Stimulated activated CD4-positive, alpha-beta T cell treated with anti-CD3 and anti-CD28 coated beads, Interleukin-12 subunit alpha, Interleukin-12 subunit beta, amount 100 ng/mL, for 48 hours (primary cell): ENCODE data around the gene FTCD.
"Not testable (repeated sequence)": the region's sequence is repeated elsewhere in the genome, so short reads cannot be mapped to it uniquely, and the experiment has no call there.

ENCODE experiments used
- DNase-seq, 3 donors: peaks; one replicate each; pipeline ENCODE4 v3.0.0-alpha.2; 2020; ENCODE audit warnings: low read depth in 2 of 3, low spot score in 1 of 3

FTCD gene

GRCh38 chr21:46111857-46112724, 43.3 kb downstream of the FTCD start:
- DNase-seq = no peak

DNA sequence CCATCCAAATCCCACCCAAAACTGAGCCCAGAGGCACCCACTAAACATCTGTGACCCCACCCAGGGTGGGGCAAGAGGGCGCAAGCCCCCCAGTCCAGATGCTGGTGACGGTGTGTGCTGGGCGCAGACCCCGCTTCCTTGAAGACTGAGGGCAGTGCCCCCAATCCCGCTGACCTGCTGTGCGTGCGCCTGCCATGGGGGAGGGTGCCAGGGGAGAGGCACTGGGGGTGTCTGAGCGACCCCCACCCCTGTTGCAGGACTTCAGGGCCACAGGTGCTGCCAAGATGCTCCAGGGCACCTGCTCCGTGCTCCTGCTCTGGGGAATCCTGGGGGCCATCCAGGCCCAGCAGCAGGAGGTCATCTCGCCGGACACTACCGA, 44.2 kb downstream of the FTCD start:
- no peak for DNase-seq

DNA sequence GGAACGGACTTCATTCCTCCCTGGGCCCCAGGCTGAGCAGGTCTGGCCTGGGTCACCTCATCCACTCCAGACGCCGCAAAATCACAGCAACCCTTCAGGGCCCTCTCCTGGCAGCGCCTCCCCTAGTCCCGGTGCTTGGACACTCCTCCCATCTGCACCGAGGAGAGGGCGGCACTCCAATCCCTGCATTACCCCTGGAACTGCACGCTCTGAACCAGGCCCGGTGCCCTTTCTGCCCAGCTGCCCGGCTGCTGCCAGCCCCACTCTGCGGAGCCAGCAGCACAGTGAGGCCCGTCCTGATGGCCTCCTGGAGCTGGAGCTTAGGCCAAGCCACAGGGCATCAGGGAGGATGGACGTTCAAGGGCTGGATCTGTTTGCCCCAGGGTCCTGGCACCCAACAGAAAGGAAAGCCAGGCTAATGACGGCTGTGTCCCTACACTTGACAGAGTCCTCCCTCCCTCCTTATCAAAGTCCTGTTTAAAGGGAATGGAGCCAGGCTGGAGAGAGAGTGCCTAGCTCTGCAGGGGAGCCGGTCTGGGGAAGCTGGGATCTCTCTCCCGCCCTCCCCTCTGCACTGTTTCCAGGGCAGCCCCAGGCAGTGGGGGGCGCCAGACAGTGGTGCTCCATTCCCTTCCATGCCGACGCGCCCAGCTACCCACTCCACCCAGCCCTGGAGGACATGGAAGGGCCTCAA, 44.7 kb downstream of the FTCD start:
- no peak for DNase-seq

DNA sequence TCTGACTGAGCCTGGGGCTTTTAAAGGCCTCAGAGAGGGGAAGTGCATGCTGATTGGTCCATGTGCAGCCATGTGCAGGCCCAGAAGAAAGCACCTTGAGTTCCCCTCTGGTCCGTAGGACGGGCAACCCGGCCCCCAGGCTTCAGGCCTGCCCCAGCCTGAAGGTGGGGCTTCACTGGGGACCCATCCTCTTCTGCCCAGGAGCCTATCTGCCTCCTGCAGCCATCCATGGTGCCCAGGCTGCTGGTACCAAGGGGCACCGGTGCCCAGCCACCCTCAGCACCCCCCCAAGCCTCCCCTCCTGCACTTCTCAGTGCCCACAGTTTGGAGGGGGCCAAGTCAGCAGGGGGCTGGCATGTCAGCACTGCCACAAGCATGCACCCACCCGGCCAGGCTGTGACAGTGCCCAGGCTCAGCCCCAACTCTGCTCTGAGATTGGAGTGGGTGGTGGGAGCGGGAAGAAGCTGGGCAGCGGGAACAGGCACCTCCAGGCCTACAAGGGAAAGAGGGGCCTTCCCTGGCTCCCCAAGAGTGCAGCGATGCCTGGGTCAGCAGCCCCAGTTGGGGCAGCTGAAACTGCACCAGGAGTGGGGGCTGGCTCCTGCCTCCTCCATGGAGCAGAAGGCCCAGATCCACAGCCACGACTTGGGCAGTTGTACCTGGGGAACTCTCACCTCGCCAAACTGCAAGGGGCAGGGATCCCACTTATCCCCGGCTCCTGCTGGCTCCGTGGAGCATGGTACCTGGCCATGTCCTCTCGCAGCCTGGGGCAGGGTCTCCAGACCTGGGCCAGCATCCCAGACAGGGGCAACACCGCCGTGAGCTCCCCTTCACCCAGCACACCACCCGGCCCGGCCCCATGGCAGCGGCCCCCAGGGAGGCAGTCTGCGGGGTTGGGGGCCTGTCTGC, 45.8 kb downstream of the FTCD start:
- DNase-seq = no peak

DNA sequence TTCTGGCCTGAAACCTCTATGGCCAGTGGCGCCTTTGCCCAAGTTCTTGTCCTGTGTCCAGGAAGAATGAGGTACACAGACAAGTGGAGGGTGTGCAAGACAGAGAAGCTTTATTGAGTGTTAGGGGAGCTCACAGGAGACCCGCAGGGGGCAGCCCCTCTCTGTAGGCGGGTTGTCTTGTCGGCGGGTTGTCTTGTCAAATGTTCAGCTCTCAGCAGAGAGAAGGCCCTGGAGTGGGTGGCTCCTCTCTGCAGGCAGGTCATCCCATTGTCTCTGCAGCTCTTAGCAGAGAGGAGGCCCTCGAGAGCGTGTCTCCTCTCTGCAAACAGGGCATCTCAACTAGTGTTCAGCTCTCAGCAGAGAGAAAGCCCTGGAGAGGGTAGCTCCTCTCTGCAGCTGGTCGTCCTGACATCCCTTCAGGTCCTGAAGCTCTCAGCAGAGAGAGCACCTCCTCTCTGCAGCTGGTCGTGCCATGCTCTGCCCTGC, 46.5 kb downstream of the FTCD start:
- no peak for DNase-seq

DNA sequence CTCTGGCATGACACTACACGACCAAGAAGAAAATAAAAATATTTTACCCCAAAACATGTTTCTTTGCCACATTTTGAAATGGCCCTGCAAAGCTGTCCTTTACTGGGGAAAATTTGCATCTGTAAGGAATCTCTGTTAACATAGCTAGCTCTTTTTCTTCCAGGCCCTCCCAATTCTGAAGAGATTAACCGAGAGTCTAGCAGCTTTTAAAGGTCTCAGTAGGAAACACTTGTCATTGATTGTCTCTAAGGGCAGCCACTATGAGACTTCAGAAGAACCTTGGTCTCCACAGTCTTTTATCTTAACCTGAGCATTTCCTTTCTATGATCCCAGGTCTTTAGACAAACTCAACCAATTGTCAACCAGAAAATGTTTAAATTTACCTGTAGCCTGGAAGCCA, 48.0 kb downstream of the FTCD start:
- not testable (repeated sequence) for DNase-seq

DNA sequence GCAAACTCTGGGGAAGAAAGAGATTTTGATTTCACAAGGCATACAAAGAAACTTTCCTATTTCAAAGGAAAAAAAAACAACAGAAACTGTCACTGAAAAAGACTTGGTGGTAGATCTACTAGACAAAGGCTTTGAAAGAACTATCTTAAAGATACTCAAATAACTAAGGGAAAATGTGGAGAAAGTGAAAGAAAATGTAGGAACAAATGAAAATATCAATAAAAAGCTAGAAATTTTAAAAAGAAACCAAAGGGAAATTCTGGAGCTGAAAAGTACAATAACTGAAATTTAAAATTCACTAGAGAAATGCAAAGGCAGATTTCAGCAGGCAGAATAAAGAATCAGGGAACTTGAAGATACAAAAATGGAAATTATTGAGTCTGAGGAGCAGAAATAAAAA, 51.3 kb downstream of the FTCD start:
- no peak for DNase-seq

DNA sequence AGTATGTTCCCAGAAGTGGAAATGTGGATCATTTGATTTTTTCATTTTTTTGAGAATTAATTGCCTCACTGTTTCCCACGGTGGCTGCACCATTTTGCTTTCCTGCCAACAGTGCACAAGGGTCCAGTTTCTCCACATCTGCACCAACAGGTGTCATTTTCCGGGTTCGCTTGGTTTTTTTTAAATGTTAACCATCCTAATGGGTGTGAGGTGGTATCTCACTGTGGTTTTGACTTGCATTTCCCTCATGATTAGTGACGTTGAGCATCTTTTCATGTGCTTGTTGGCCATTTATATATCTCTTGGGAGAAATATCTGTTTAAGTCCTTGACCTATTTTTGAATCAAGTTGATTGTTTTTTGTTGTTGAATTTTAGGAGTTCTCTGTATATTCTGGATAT, 54.5 kb downstream of the FTCD start:
- DNase-seq = no peak

DNA sequence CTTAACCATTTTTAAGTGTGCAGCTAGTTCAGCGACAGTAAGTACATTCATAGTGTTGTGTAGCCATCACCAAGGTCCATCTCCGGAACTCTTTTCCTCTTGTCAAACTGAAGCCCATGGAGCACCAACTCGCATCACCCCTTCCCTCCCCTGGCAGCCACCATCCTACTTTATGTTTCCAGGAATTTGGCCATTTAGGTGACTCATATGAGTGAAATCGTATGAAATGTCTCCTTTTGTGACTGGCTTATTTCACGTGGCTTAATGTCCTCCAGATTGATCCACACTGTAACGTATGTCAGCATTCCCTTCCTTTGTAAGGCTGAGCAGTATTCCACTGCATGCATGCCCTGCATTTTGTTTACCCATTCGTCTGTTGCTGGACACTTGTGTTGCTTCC, 55.0 kb downstream of the FTCD start:
- no peak for DNase-seq

DNA sequence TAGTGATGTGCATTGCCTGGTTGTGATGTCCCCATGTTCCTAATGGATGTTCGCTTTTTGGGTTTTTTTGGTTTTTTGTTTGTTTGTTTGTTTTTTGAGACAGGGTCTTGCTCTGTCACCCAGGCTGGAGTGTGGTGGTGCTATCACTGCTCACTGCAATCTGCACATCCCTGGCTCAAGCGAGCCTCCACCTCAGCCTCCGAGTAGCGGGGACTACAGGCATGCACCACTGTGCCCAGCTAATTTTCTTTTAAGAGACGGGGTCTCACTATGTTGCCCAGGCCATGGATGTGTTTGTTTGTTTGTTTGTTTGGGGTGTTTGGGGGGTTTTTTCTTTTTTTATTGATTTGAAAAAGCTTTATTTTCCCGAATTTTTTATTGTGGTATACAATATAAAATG, 55.4 kb downstream of the FTCD start:
- no peak for DNase-seq

- DNase-seq = no peak
These were observed 55.9 kb downstream of the FTCD start for GRCh38 chr21:46099476-46099875.

- no peak for DNase-seq
These were observed 56.9 kb downstream of the FTCD start for GRCh38 chr21:46098303-46099141.

GRCh38 chr21:46097336-46098293, 57.8 kb downstream of the FTCD start, which contains the start of gene COL6A2:
TSS of gene COL6A2 (plus strand) at chr21:46098112.
- DNase-seq = peak; percentile 5 to 41 (median 34)

DNA sequence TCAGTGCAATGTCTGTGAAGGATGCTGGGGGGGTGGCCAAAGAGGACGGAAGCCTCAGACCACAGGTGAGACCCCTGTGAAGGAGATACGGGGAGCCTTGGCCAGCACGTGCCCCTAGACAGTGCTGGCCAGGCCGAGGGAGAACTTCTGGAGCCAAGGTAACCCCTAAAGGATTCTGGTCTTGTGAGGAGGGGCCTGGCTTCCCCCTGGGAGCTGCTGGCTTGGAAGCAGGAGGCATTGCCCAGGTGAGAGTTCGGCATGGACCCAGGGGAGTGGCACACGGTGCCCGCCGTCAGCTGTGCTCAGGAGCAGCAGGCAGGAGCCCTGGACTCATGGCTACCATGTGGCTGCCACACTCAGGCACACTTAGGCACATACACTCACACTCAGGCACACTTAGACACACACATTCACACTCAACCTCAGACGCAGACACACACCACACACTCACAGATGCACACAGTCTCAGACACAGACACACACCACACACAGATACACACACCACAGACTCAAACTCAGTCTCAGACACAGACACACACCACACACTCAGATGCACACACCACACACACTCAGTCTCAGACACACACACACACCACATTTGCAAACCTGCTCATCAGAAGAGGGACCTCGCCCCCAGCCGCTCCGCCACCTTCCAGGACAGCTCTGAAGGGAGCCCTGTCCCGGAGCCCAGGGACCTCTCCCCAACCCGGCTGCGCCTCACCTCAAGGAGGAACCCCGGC, 58.6 kb downstream of the FTCD start:
- DNase-seq = no peak

DNA sequence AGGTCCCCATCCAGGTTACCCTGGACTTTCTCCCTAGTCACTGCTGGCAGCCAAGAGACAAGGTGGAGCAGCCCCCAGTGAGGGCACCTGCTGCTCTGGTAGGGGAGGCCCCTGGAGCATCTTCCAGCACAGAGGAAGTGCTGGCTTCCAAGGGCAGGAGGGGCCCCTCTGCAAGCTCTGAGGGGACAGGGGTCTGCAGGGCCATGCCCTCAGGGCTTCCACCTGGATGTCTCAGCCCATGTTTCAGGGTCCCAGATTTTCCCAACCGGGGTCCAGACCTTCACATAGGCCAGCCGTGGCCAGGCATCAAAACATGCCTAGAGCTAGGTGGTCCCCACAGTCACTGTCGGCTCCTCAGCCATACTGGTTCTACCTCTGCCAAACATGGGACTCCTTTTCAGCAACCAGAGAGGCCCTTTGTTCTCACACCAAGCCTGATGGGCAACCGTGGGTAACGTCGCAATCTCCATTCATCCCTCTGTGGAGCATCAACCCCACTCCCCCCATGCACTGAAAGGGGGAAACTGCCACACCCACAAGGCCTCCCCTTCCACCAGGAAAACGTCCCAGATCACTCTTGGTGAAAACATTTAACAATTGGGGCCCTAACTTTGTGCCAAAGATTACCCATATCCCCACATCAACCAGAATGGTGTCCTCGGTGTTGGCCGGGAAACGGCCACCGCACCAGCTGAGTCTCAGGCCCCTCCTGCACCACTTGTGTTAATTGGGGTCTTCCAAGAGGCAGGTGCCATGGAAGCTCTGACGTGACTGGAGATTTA, 59.4 kb downstream of the FTCD start:
- no peak for DNase-seq

DNA sequence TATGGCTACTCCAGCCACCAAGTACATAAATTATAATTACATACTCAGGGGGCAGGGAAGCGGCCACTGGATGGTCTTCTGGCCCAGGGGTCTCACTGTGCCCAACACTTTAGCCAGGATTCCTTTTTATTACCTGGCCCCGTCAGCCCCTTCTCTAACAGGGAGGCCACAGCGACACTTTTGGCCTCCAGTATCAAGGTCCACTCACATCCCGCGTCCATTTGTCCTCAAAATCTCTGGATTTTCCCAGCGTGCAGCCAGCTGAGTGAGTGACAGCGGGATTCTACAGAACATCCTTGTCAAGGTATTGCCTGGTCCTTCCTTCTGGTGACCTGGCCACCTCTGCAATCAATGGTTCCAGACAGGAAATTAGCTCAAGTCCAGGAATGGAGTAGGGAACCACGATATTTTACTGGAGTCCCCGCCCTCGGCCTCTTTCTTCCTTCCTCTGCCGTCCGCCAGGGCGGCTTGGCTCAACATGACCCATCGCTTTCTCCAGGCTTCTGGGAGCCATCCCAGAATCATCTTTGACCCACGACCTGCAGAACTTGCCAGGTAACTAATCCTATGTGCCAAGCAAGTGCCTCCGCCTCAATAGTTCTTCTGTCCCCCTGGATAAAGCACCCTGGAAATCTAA, 60.2 kb downstream of the FTCD start:
- no peak for DNase-seq

DNA sequence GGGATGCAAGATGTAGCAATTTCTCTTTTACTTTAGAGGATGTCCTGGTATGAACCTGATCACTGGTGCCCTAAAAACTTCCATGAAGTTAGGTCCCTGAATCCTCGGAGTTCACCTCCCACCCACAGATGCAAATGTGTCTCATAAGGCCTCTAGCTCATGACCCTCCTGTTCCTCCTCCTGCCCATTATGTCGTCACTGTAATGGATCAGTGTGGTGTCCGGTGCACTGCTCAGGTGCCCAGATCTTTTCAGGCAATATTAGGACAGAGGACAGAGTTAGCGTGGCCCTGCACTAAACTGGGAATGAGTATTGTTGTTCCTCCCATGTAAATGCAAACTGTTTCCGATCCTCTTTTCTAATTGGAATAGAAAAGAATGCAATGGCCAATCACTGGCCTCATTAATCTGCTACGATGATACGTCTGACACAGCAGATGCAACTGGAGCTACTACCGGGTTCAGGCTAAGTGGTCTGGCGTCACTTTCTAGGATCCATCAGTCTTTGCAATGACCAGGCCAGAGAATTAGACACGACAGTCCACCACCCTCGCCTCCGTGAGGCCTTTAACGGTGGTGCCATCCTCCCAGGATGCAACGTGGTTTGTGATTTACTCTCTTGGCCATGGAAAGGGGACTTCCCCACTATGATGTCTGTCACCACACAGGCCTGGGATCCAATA, 60.8 kb downstream of the FTCD start:
- DNase-seq = no peak
